Neural cell (in vitro differentiated cells): ENCODE measurements around the gene TLCD4.
"Not testable (repeated sequence)": the region's sequence is repeated elsewhere in the genome, so short reads cannot be mapped to it uniquely, and the experiment has no call there.

Experiments used
- CTCF ChIP-seq: fragments of 450-650 bp; IDR thresholded peaks from 2 replicates; pipeline ENCODE4 v1.5.1; 2014; ENCODE audit warnings: antibody characterized with exemption, mild to moderate bottlenecking, moderate library complexity; ENCODE audit not compliant: poor library complexity, severe bottlenecking
- EP300 ChIP-seq: fragments of 450-650 bp; conservative IDR thresholded peaks from 2 replicates; pipeline ENCODE4 v1.6.1; 2014; ENCODE audit warnings: antibody characterized with exemption, mild to moderate bottlenecking, moderate library complexity; ENCODE audit not compliant: poor library complexity, severe bottlenecking
- POLR2AphosphoS5 ChIP-seq: IDR thresholded peaks from 2 replicates; pipeline ENCODE4 v1.6.1; 2012
- RAD21 ChIP-seq: fragments of 450-650 bp; conservative IDR thresholded peaks from 2 replicates; pipeline ENCODE4 v1.6.1; 2014; ENCODE audit warnings: antibody characterized with exemption, mild to moderate bottlenecking, moderate library complexity
- REST ChIP-seq: IDR thresholded peaks from 2 replicates; pipeline ENCODE4 v1.6.1; 2012; ENCODE audit warnings: borderline replicate concordance
- SMC3 ChIP-seq: fragments of 450-650 bp; conservative IDR thresholded peaks from 2 replicates; pipeline ENCODE4 v1.6.1; 2014; ENCODE audit warnings: antibody characterized with exemption, mild to moderate bottlenecking, moderate library complexity; ENCODE audit not compliant: poor library complexity
- TAF1 ChIP-seq: IDR thresholded peaks from 2 replicates; pipeline ENCODE4 v1.6.1; 2012; ENCODE audit warnings: low read depth

GRCh38 chr1:95091290-95091689, 25.9 kb upstream of the TLCD4 start:
- not testable (repeated sequence) for TF ChIP-seq CTCF, SMC3, EP300, REST, RAD21, POLR2AphosphoS5, TAF1
